Mononuclear cell (primary cell): ENCODE results near the gene MGAT4A. TPM values are rescaled to one million over a fixed set of nuclear protein-coding genes. Genes with fewer than 3 reads are reported as not detected.
"Not testable (repeated sequence)": the region's sequence is repeated elsewhere in the genome, so short reads cannot be mapped to it uniquely, and the experiment has no call there.

ENCODE experiments used
- H3K27me3 ChIP-seq: 2 replicates; pipeline ENCODE4 v1.6.0; 2011; ENCODE audit warnings: low read length, control low read depth; ENCODE audit not compliant: insufficient read depth
- H3K4me1 ChIP-seq: 2 replicates; pipeline ENCODE4 v1.5.1; 2011; ENCODE audit warnings: mild to moderate bottlenecking, low read length, control low read depth; ENCODE audit not compliant: insufficient read depth
- H3K4me3 ChIP-seq: 2 replicates; pipeline ENCODE4 v1.5.1; 2011; ENCODE audit warnings: mild to moderate bottlenecking, low read length, moderate library complexity
- H3K9me3 ChIP-seq: 2 replicates; pipeline ENCODE4 v1.5.1; 2011; ENCODE audit warnings: low read depth, mild to moderate bottlenecking, control low read depth, low read length
- total RNA-seq: library from RNA; depleted of rRNA; stranded (reverse); fragments of >200 nt; gene quantifications from one replicate; pipeline ENCODE4 v1.2.3, GENCODE V29; 2012

The MGAT4A gene
- total RNA-seq, 1 donor: 207 TPM

DNA sequence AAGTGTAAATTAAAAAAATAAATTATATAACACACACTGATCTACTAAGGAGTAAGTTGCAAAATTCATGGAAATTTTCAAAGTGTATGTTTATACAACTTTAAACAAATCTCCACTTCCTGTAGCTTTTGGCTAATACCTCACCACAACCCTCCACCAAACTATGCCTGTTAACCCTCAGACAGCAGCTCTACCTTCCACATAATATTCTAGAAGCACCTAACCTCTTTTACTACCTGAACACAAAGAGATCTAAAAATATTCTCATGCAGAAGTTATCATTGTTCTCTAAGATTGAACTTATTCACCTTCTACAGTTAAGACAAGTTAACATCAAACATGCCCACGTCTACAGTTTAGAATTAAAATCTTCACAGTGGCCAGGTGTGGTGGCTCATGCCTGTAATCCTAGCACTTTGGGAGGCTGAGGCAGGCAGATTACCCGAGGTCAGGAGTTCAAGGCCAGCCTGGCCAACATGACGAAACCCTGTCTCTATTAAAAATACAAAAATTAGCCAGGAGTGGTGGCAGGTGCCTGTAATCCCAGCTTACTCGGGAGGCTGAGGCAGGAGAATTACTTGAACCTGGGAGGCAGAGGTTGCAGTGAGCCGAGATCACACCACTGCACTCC lies 2.7 kb downstream of the MGAT4A start:
- H3K27me3 ChIP-seq, H3K9me3 ChIP-seq: not testable (repeated sequence)
- Histone ChIP-seq H3K4me1 (peaks cover 48% of the 10 kb centered on the region), H3K4me3 (peak overlapping the region; percentile 15)

- peak overlapping the region; percentile 15 for H3K4me3 ChIP-seq
- H3K4me1 ChIP-seq: peaks cover 43% of the 10 kb centered on the region
- H3K9me3 ChIP-seq: no peaks in the 10 kb centered on the region
- no peaks in the 10 kb centered on the region for H3K27me3 ChIP-seq
Observed at GRCh38 chr2:98727369-98728087, 3.4 kb downstream of the MGAT4A start.

- no peak overlapping the region for H3K4me3 ChIP-seq
- no peaks in the 10 kb centered on the region for H3K27me3 ChIP-seq
- peaks cover 36% of the 10 kb centered on the region for H3K4me1 ChIP-seq
- no peaks in the 10 kb centered on the region for H3K9me3 ChIP-seq
Observed at GRCh38 chr2:98726735-98727368, 4.1 kb downstream of the MGAT4A start.

GRCh38 chr2:98726205-98726604 lies 4.7 kb downstream of the MGAT4A start:
- Histone ChIP-seq H3K4me3 (no peak overlapping the region), H3K4me1 (peaks cover 32% of the 10 kb centered on the region), H3K9me3 (no peaks in the 10 kb centered on the region), H3K27me3 (no peaks in the 10 kb centered on the region)

GRCh38 chr2:98720286-98720685 lies 10.6 kb downstream of the MGAT4A start:
- Histone ChIP-seq H3K9me3 (no peaks in the 10 kb centered on the region), H3K4me3 (no peak overlapping the region), H3K4me1 (peaks cover 17% of the 10 kb centered on the region), H3K27me3 (no peaks in the 10 kb centered on the region)

- no peaks in the 10 kb centered on the region for H3K9me3 ChIP-seq
- peaks cover 33% of the 10 kb centered on the region for H3K4me1 ChIP-seq
- H3K27me3 ChIP-seq: no peaks in the 10 kb centered on the region
- no peak overlapping the region for H3K4me3 ChIP-seq
Observed at GRCh38 chr2:98717621-98718020, 13.3 kb downstream of the MGAT4A start.

DNA sequence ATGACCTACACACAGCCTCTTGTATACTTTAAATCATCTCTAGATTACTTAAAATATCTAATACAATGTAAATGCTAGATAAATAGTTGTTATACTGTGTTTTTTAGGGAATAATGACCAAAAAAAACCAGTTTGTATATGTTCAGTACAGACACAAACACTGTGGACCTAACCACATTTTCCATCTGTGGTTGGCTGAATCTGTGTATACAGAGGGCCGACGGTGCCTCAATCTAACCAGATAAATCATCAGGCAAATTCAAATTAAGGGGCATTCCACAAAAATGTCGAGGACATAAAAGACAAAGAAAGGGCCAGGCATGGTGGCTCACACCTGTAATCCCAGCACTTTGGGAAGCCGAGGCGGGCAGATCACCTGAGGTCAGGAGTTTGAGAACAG lies 14.1 kb downstream of the MGAT4A start:
- H3K4me3 ChIP-seq: no peak overlapping the region
- peaks cover 37% of the 10 kb centered on the region for H3K4me1 ChIP-seq
- no peaks in the 10 kb centered on the region for H3K27me3 ChIP-seq
- H3K9me3 ChIP-seq: no peaks in the 10 kb centered on the region

DNA sequence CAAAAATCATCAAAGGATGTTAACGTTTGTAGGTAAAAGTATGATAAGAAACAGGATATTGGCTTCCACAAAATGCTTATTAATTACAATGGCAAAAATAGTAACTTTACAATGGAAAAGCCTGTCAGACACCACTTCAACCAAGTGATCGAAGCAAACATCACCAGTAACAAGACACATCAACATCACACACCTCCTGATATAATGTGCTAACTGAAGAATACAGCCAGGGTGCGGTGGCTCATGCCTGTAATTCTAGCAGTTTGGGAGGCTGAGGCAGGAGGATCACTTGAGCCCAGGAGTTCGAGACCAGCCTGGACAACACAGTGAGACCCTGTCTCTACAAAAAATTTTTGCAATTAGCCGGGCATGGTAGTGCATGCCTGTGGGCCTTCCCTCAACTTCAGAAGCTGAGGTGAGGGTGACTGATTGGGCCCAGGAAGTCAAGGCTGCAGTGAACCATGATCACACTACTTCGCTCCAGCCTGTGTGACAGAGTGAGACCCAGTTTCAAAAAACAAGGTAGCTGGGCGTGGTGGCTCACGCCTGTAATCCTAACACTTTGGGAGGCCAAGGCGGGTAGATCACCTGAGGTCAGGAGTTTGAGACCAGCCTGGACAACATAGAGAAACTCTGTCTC lies 15.0 kb downstream of the MGAT4A start:
- Histone ChIP-seq H3K4me1 (peaks cover 45% of the 10 kb centered on the region), H3K9me3 (no peaks in the 10 kb centered on the region), H3K4me3 (no peak overlapping the region), H3K27me3 (no peaks in the 10 kb centered on the region)

GRCh38 chr2:98713332-98714015 lies 17.5 kb downstream of the MGAT4A start:
- H3K9me3 ChIP-seq: no peaks in the 10 kb centered on the region
- H3K4me1 ChIP-seq: peaks cover 61% of the 10 kb centered on the region
- no peak overlapping the region for H3K4me3 ChIP-seq
- no peaks in the 10 kb centered on the region for H3K27me3 ChIP-seq

- no peaks in the 10 kb centered on the region for H3K9me3 ChIP-seq
- H3K4me1 ChIP-seq: peaks cover 59% of the 10 kb centered on the region
- H3K4me3 ChIP-seq: no peak overlapping the region
- no peaks in the 10 kb centered on the region for H3K27me3 ChIP-seq
Observed at GRCh38 chr2:98712145-98712544, 18.8 kb downstream of the MGAT4A start.

GRCh38 chr2:98711506-98711905 lies 19.4 kb downstream of the MGAT4A start:
- H3K9me3 ChIP-seq: no peaks in the 10 kb centered on the region
- H3K27me3 ChIP-seq: no peaks in the 10 kb centered on the region
- H3K4me1 ChIP-seq: peaks cover 58% of the 10 kb centered on the region
- no peak overlapping the region for H3K4me3 ChIP-seq

DNA sequence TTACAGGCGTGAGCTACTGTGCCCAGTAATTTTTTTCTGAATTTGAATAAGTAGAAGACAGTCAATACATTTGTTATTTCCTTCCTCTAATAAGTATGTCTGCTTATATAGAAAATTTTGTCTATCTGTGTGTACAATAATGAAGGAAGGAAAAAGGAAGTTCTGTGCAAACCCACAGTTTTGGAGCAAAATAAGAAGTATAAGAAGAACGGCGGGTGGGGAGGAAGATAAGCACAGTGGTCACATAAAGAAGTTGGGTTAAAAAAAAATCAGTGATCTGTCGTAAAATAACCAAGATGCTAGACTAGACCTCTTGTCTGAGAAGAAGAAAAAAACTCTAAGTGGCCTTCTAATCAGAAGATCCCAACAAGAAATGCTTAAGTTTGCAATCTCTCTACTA lies 20.2 kb downstream of the MGAT4A start:
- no peaks in the 10 kb centered on the region for H3K9me3 ChIP-seq
- H3K4me1 ChIP-seq: peaks cover 51% of the 10 kb centered on the region
- no peak overlapping the region for H3K4me3 ChIP-seq
- H3K27me3 ChIP-seq: no peaks in the 10 kb centered on the region

DNA sequence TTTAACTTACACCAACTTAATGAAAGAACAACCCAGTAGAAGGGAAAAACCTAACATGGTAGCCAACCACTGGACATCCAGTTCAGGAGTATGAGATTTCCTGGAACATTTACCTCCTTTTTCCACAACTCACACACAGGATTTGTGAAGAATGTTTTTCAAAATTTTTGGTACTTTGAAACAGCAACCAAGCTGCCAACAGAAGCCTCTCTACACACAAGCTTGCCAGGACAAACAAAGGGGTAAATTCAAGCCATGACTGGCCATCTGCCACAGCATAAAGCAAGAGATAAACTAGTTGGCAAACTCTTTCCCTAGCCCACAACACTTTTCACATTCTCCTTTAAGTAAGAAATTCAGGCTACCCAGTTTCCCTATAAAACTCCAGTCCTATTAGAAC lies 21.4 kb downstream of the MGAT4A start:
- no peaks in the 10 kb centered on the region for H3K27me3 ChIP-seq
- no peak overlapping the region for H3K4me3 ChIP-seq
- H3K9me3 ChIP-seq: no peaks in the 10 kb centered on the region
- H3K4me1 ChIP-seq: peaks cover 48% of the 10 kb centered on the region

DNA sequence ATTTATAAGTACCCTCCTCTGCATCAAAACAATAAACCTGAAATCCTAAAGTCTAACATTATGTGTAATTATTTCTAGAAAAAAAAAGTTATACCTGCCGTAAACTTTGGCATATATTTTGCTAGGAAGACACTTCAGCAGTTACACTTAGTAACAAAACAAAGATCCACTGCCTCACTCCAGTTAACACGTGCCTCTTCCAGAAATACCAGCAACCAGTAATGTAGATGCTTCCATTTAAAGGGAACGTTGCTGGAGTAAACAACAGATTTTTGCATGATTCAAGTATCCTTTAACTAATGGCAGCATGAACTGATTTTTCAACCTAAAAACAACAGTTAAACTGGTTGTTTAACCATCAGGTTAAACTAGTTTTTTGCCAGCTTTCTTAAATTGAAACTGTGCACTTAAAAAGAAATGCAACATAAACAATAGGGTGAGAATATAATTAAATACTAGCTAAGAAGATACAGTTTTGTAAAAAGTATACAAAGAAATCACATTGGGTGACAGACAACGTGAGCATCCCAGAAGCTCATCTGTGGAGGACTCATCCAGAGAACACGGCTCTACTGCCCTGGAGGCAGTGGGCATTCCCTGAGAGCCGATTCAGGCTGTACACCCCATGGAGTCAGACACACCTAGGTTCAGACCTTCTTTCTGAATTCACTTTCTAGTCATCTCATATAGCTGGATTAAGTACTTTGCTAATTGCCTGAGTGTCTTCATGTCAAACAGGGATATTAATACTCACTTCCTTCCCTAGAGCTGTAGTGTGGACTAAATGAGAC lies 22.3 kb downstream of the MGAT4A start:
- no peaks in the 10 kb centered on the region for H3K9me3 ChIP-seq
- H3K4me3 ChIP-seq: no peak overlapping the region
- H3K4me1 ChIP-seq: peaks cover 49% of the 10 kb centered on the region
- no peaks in the 10 kb centered on the region for H3K27me3 ChIP-seq
